ENCODE data around the gene MCTP1.

The MCTP1 gene

GRCh38 chr5:94857111-94857510 lies 427.8 kb downstream of the MCTP1 start:
- no peak for DNase-seq (ENCODE audit: low spot score)
- in situ Hi-C loops (cut with MboI; ENCODE audit: low pct_unique_long_range_greater_than_20kb, low sequenced_read_pairs, unreplicated experiment): no loop called here
- TF ChIP-seq, protein P1, sequence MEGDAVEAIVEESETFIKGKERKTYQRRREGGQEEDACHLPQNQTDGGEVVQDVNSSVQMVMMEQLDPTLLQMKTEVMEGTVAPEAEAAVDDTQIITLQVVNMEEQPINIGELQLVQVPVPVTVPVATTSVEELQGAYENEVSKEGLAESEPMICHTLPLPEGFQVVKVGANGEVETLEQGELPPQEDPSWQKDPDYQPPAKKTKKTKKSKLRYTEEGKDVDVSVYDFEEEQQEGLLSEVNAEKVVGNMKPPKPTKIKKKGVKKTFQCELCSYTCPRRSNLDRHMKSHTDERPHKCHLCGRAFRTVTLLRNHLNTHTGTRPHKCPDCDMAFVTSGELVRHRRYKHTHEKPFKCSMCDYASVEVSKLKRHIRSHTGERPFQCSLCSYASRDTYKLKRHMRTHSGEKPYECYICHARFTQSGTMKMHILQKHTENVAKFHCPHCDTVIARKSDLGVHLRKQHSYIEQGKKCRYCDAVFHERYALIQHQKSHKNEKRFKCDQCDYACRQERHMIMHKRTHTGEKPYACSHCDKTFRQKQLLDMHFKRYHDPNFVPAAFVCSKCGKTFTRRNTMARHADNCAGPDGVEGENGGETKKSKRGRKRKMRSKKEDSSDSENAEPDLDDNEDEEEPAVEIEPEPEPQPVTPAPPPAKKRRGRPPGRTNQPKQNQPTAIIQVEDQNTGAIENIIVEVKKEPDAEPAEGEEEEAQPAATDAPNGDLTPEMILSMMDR (IDR thresholded peaks at IDR 0.05; ENCODE audit: extremely low read depth, insufficient read depth, missing control alignments): no peak

- no peak for DNase-seq (ENCODE audit: low spot score)
- TF ChIP-seq, protein P1 (IDR thresholded peaks at IDR 0.05; ENCODE audit: extremely low read depth, insufficient read depth, missing control alignments): no peak
- in situ Hi-C loops (cut with MboI; ENCODE audit: low pct_unique_long_range_greater_than_20kb, low sequenced_read_pairs, unreplicated experiment): no loop called here
These were observed 428.6 kb downstream of the MCTP1 start for GRCh38 chr5:94856257-94856800.

DNA sequence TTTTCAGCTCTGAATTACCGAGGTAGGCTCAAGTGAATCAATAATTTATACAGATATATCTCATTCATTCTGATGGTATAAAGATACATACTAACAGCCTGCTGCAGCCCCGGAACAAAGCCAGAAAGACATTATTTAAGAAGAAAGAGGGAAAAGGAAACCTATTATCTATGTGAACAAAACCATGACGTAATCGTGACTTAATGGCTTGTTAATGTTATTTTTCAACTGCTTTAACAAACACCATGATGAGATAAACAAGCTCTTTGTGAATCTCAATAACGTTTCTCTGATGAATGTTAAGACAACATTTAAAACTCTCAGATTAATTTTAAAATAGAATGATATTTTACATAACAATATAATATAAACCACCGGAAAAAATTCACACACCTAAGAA lies 429.4 kb downstream of the MCTP1 start:
- in situ Hi-C loops (cut with MboI; ENCODE audit: low pct_unique_long_range_greater_than_20kb, low sequenced_read_pairs, unreplicated experiment): no loop called here
- TF ChIP-seq, protein P1 (IDR thresholded peaks at IDR 0.05; ENCODE audit: extremely low read depth, insufficient read depth, missing control alignments): no peak
- no peak for DNase-seq (ENCODE audit: low spot score)

- TF ChIP-seq, protein P1 (IDR thresholded peaks at IDR 0.05; ENCODE audit: extremely low read depth, insufficient read depth, missing control alignments): no peak
- no peak for DNase-seq (ENCODE audit: low spot score)
- in situ Hi-C loops (cut with MboI; ENCODE audit: low pct_unique_long_range_greater_than_20kb, low sequenced_read_pairs, unreplicated experiment): no loop called here
These were observed 431.8 kb downstream of the MCTP1 start for GRCh38 chr5:94853120-94853519.

- TF ChIP-seq, protein P1 (IDR thresholded peaks at IDR 0.05; ENCODE audit: extremely low read depth, insufficient read depth, missing control alignments): no peak
- no peak for DNase-seq (ENCODE audit: low spot score)
- in situ Hi-C loops (cut with MboI; ENCODE audit: low pct_unique_long_range_greater_than_20kb, low sequenced_read_pairs, unreplicated experiment): no loop called here
These were observed 433.9 kb downstream of the MCTP1 start for GRCh38 chr5:94850960-94851359.

DNA sequence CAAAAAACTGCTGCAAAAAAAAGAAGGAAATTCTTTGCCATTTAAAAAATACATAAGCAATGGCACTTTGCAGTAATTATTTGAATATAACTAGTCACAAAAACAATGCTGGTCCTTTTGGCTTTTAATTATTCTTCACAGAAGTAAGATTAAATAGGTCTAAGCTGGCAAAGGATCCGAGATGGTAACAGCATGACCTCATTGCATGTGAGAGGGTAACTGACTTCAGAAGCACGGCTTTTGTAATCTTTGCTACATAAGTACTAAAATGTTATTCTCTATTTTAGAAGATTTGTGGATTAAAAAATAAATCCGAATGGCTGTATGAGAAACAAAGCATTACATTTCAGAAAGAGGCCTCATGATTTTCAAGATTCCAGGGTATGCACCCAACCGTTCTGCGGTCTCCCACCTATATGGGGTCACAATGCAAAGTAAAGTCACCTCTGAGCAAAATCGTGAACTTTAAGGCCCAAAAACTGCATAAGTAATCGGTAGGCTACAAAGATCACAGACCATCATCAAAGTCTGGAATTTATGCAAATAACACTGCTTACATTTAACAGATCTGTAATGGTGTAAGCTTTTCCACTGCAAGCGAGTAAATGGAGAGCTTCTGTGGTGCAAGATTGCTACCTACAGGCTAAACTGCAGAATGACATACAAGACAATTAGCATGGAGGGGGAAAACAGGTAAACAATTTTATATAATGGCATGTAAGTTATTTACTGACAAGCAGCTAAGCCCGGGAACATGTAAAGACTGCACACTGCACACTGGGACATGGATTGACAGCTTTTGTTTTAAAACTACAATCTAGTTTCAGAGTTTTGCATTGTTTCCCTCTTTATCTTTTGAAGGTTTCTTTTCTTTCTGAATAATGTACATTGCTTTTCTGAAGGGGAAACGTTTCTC lies 434.8 kb downstream of the MCTP1 start:
- DNase-seq (ENCODE audit: low spot score): peak; percentile 36
- TF ChIP-seq, protein P1 (IDR thresholded peaks at IDR 0.05; ENCODE audit: extremely low read depth, insufficient read depth, missing control alignments): peak; percentile 85
- in situ Hi-C loops (cut with MboI; ENCODE audit: low pct_unique_long_range_greater_than_20kb, low sequenced_read_pairs, unreplicated experiment): loop anchor here (25.0 kb wide), 1 partner anchor 1263 kb away; the partner anchor contains the start of genes NR2F1 and NR2F1-AS1
